ENCODE data around the gene CADM1.

- TF ChIP-seq CTCF (IDR thresholded peaks at IDR 0.05) (no peak), POLR2A (IDR thresholded peaks at IDR 0.05) (no peak)
Observed at GRCh38 chr11:115385226-115385625, 119.0 kb downstream of the CADM1 start.

All from heart left ventricle (tissue), 13 donors.